HG03457 (cell line): ENCODE results near the gene CDKAL1.
"Not testable (repeated sequence)": the region's sequence is repeated elsewhere in the genome, so short reads cannot be mapped to it uniquely, and the experiment has no call there.

Experiments used
- ATAC-seq: cut with Tn5 transposase; IDR thresholded peaks from one replicate; pipeline ENCODE4 v1.9.1; 2021; ENCODE audit warnings: moderate number of reproducible peaks; ENCODE audit not compliant: unreplicated experiment

CDKAL1 gene

GRCh38 chr6:21222656-21223055, 688.4 kb downstream of the CDKAL1 start:
- ATAC-seq, result no peak

- ATAC-seq, result no peak
Measured at GRCh38 chr6:21225912-21226311, 691.7 kb downstream of the CDKAL1 start.

GRCh38 chr6:21227486-21227885, 693.2 kb downstream of the CDKAL1 start:
- no peak for ATAC-seq

DNA sequence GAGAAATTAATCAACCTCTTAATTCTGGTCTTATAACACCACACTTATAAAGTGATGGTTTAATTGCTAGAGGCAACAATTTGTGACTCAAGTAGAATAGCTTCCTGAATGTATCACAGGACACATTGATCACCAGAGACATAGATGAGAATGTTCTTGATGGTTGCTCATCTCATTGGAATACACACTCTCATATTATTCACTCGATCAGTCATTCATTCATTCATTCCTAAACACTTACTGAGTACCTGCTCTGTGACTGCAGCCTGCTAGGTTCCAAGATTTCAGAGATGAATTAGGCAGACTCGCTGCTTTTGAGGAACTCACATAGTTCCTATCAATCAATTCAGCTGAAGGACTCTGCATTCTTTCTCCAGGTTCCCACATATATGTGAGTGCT, 694.2 kb downstream of the CDKAL1 start:
- ATAC-seq, result no peak

- no peak for ATAC-seq
Measured at GRCh38 chr6:21228876-21229460, 694.7 kb downstream of the CDKAL1 start.

DNA sequence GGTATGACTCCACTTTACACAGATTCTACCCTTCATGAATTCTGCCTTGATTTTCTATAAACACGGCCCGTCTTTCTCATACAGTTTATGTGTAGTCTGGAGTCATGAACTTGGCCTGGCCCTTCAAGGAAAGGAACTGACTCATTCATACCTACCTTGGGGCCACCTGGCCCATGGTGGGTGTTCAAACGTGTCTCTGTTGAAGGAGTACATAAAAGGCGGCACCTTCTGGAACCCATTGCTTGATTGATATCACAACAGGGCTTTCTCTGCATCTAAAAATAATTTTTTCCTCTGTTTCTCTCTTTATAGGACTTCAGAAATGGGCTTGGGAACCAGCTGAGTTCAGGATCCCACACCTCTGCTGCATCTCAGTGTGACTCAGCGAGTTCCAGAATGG, 696.3 kb downstream of the CDKAL1 start:
- ATAC-seq, result no peak

DNA sequence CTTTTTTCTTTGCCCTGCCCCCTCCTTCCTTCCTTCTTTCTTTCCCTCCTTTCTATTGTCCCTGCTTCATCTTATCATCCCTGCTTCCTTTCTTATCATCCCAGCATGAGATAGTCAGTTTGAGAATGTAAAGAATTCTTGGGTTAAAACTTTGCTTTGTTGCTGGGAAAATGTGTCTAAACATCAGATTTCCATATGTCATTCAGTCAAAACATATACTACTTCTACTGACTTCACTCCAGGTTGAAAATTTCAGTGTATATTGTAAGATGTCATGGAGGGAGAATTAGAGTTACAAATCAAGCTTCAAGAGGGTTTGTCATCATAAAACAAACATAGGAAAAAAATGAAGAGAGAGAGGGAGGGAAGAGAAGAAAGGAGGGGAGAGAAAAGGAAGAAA, 700.9 kb downstream of the CDKAL1 start:
- no peak for ATAC-seq

GRCh38 chr6:21238208-21238607, 704.0 kb downstream of the CDKAL1 start:
- ATAC-seq, result no peak

GRCh38 chr6:21240709-21241108, 706.5 kb downstream of the CDKAL1 start:
- no peak for ATAC-seq

DNA sequence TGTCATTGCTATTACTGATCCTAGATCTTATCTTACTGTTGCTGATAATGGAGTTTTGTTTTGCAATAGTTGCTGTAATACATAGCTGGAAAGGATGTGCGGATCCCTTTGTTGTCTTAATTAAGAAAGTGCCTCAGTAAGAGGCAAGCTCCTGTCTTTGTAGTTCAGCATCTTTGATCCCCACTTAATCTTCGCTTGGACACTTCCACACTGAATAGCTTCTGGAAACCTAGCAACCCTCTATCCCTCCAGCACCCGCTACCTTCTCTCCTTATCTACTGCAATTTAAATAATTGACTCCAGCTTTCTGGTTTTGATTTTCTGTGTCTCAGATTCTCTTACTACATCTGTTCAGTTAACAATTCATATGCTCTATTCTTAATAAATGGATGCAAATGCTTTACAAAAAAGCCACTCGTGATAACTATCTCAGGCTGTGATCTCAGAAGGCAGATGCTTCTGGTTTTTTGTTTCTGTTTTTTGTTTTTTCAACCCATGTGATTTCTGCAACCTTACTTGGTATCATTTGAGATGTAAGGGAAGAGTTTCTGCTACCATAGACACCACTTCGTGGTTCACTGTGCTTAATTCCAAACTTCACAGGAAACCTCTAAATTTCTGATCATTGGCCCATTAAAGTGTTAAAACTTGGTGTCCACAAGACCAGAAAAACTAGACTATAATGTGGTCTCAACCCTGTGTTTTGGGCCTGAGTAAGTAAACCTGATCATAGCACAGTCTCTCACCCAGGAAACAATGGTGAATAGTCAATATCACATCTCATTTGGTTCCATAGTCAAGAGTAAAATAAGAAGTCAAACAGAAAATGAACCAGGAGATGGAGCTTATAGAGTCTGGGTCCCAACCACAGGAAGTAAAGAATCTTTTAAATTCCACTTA, 707.2 kb downstream of the CDKAL1 start:
- no peak for ATAC-seq

DNA sequence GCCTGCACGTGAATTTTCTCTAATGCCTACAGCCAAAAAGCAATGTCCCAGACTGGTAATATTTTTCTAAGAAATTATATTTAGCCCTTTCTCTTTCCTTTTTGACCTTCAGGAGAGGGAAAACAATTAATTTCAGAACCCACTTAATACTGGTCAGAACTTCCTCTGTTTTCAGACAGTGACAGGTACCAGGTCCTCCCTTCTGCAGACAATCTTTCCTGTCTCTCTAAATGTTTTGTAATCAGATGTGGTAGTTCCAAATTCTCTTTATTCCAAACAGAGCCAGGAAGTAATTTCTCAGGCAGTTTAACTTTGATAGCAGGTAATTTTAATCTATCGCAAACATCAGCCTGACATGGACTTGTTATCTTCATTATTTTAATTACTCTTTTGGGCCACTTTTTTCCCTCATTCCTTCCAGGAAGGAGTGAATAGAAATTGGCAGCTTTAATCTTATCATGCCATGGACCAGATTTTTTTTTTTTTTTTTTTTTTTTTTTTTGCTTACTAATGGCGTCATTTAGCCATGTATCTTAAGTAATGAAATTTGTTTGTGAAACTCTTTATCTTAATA, 710.7 kb downstream of the CDKAL1 start:
- no peak for ATAC-seq

DNA sequence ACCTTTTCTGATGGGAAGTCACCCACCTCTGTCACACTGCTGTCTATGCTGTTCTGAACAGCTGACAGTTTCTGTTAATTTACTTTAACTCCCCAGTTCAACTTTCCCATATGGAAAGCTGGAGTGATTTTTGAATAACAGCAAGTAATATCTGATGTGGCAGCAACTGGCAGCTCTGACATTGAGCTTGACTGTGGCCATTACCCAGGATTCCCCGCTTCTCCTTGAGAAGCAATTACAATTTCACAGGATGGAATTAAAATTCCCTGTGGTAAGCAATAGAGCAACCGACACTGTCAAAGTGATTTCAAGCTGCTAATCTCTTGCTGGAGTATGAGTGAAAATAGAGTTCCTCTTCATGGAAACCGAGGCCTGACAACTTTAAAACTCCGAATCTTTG, 711.2 kb downstream of the CDKAL1 start:
- no peak for ATAC-seq

- no peak for ATAC-seq
Measured at GRCh38 chr6:21246075-21246474, 711.8 kb downstream of the CDKAL1 start.

- ATAC-seq, result not testable (repeated sequence)
Measured at GRCh38 chr6:21254460-21254859, 720.2 kb downstream of the CDKAL1 start.

DNA sequence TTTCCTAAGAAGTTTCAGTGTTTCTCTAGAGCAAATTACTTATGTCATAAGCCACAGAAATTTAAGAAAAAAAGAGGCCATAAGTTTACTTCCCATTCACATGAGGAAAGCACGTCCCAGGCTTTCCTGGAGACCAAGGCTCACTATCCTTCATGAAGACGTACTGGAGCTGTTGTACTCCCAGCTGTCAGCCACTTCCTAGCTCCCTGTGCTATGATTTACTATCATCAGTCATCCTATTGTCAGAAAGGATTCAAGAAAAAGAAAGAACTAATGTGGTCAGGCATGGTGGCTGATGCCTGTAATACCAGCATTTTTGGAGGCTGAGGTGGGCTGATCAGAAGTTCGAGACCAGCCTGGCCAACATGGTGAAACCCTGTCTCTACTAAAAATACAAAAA, 721.9 kb downstream of the CDKAL1 start:
- no peak for ATAC-seq

- ATAC-seq, result no peak
Measured at GRCh38 chr6:21257125-21257524, 722.9 kb downstream of the CDKAL1 start.

DNA sequence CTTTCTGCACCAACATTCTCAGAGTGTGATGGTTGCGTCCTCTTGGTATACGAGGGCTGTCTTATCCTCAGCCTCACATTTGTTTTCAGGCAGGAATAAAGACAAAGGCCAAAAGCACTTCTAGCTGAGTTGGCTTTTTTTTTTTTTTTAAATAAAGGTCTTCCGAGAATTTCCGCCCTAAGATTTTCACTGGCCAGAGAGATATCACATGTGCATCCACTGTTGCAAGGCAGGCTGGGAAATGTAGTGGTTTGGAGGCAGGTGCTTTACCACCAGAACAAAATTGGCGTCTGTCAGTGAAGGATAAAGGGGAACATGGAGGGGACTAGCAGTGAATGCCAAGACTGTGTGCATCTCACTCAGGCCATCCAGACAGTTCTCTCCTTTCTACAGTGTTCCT, 724.4 kb downstream of the CDKAL1 start:
- ATAC-seq, result no peak

GRCh38 chr6:21259660-21260059, 725.4 kb downstream of the CDKAL1 start:
- ATAC-seq, result no peak

DNA sequence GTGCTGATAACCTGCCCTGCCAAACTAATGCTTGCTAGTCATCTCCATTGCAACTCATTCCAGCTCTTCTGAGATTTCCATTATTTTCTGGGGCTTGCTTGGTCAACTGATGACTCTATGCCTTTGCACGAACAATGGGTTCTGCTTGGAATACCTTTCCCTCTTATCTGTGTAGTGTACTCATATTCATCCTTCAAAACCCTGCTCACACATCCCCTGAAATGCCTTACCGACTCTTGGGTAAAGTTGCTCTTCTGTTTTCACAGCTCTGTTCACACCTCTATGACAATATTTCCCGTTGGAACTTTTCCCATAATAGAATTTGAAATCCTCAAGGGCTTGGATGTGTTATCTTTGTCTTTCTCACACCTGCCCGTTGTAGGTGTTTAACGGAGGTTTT, 728.2 kb downstream of the CDKAL1 start:
- ATAC-seq, result no peak

DNA sequence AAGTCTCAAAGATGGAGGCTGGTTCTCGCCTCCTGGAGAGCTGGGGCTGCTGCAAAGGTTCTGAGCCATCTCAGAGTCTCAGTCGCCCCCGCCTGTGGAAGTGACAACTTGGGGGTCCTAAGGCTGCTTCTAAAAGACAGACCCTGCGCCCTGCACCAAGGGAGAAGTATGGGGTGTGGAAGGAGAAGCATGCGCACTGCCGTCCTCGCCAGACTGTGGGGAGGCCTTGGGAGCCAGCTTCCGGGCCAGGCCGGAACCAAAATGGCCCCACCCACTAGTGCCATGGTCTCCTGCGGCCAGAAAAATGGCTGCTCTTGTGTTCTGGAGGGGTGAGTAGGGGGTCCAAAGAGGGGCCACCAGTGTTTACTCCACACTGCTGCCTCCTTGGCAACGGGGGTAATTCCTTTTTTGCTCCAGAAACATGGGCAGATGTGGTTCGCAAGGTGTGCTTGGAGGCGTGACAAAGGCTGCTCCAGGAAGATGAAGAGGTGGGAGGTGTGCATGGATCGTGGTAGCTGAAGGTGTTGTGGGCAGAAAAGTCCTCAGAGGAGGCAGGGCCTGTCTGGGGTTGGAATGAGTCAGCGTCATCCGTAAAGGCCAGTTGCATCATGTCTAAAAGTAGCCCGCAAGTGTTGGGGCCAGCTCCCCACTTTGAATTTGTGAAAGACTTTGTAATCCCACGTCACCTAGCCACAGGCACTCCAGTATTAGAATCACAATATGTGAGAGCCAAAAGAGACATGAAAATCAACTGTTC, 729.5 kb downstream of the CDKAL1 start:
- no peak for ATAC-seq

GRCh38 chr6:21264288-21265033, 730.2 kb downstream of the CDKAL1 start:
- ATAC-seq, result no peak
